ENCODE data around the gene C12orf43.

- no peak for TF ChIP-seq CTCF (IDR thresholded peaks at IDR 0.05; ENCODE audit: low read length)
- TF ChIP-seq EZH2 (optimal IDR thresholded peaks at IDR 0.05; ENCODE audit: low read depth, low read length) = no peak
Observed at GRCh38 chr12:121001060-121001459, 15.2 kb downstream of the C12orf43 start.
